Keratinocyte (primary cell): Measurements from ENCODE around the gene LTBR.

Source experiments
- CTCF ChIP-seq, 3 experiments: IDR thresholded peaks in 1 of 3; conservative IDR thresholded peaks in 1 of 3; optimal IDR thresholded peaks in 1 of 3; 2 replicates in 2 of 3; 3 replicates in 1 of 3; pipeline versions ENCODE3 to v1.5.1; 2011; ENCODE audit warnings: low read length in 3 of 3, mild to moderate bottlenecking in 3 of 3, moderate library complexity in 2 of 3, control low read depth in 1 of 3, inconsistent platforms in 1 of 3; ENCODE audit not compliant: insufficient read depth in 2 of 3; ENCODE audit errors: extremely low read depth in 1 of 3
- EZH2 ChIP-seq: IDR thresholded peaks from one replicate; pipeline ENCODE4 v1.6.1; 2012; ENCODE audit warnings: inconsistent platforms, mild to moderate bottlenecking, low read length, moderate library complexity

GRCh38 chr12:6404390-6404789, 20.4 kb downstream of the LTBR start:
- TF ChIP-seq CTCF (optimal IDR thresholded peaks at IDR 0.05 in 1 of 3, IDR thresholded peaks at IDR 0.05 in 1 of 3, conservative IDR thresholded peaks at IDR 0.05 in 1 of 3; ENCODE audit: extremely low read depth in 1 of 3, insufficient read depth in 2 of 3, low read length in 3 of 3) (no peak), EZH2 (no peak)
